GM10266 (cell line): ENCODE data around the gene CGNL1.

Source experiments
- DNase-seq: peaks from one replicate; pipeline ENCODE4 v3.0.0; 2012; ENCODE audit errors: extremely low spot score
- TF ChIP-seq, protein P1 (sequence below): IDR thresholded peaks from 2 replicates; pipeline ENCODE4 v1.5.1; 2012; ENCODE audit warnings: mild to moderate bottlenecking, low read depth; ENCODE audit not compliant: control insufficient read depth, insufficient read depth; ENCODE audit errors: missing control alignments

The CGNL1 gene

GRCh38 chr15:57549935-57550334 is 173.6 kb downstream of the CGNL1 start:
- TF ChIP-seq, protein P1, sequence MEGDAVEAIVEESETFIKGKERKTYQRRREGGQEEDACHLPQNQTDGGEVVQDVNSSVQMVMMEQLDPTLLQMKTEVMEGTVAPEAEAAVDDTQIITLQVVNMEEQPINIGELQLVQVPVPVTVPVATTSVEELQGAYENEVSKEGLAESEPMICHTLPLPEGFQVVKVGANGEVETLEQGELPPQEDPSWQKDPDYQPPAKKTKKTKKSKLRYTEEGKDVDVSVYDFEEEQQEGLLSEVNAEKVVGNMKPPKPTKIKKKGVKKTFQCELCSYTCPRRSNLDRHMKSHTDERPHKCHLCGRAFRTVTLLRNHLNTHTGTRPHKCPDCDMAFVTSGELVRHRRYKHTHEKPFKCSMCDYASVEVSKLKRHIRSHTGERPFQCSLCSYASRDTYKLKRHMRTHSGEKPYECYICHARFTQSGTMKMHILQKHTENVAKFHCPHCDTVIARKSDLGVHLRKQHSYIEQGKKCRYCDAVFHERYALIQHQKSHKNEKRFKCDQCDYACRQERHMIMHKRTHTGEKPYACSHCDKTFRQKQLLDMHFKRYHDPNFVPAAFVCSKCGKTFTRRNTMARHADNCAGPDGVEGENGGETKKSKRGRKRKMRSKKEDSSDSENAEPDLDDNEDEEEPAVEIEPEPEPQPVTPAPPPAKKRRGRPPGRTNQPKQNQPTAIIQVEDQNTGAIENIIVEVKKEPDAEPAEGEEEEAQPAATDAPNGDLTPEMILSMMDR: no peak
- DNase-seq: no peak

- DNase-seq: no peak
- TF ChIP-seq, protein P1: no peak
Observed at GRCh38 chr15:57550640-57551039, 174.3 kb downstream of the CGNL1 start.

GRCh38 chr15:57551715-57552677 is 175.7 kb downstream of the CGNL1 start:
- TF ChIP-seq, protein P1: no peak
- DNase-seq: no peak

DNA sequence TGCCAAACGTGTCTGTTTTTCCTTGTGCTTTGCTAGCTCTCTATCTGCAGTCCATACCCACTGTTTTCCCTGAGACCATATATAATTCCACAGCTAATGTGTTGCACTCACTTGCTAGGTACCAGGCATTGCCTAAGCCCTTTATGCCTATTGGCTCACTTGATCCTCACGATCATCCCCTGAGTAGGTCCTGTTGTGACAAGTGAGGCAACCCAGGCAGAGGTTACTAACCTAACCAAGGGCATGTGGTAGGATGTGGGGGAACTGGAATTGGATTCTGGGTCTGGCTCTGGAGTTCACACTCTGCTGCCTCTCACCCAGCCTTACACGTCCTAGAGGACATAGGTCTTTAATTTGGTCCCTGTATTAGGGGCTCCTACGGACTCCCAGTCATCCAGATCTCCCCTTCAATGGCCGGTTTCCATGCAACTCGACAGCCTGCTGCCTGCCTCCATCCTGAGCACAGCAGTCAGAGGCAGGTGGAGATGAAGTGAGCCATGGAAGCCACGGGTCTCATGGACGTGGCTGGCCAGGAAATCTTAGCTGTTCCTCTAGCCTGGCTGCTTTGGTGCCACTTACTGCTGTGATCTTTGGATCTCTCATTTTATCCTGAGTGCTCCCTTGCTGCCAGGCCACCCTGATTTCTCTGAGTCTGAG is 176.5 kb downstream of the CGNL1 start:
- DNase-seq: no peak
- TF ChIP-seq, protein P1: no peak

DNA sequence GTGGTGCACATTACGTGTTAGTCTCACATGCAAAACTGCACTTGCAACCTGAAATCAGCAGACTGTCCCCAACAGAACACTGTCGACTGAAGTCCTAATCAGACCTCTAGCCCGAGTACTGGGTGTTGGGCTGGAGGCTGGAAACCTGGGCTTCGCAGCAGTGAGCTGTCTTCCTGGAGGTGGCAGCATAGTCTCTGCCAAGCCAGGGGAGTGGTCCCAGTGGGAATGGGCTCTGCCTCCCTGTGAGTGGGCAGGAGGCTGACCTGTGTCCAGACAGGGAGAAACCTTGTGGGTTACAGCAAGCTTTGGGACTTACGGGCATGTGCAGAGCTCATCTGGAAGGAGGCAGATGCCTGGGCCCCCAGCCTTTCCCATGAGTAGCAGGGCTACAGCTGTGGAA is 177.2 kb downstream of the CGNL1 start:
- TF ChIP-seq, protein P1: no peak
- no peak for DNase-seq

- DNase-seq: no peak
- TF ChIP-seq, protein P1: no peak
Observed at GRCh38 chr15:57554063-57554811, 177.9 kb downstream of the CGNL1 start.

DNA sequence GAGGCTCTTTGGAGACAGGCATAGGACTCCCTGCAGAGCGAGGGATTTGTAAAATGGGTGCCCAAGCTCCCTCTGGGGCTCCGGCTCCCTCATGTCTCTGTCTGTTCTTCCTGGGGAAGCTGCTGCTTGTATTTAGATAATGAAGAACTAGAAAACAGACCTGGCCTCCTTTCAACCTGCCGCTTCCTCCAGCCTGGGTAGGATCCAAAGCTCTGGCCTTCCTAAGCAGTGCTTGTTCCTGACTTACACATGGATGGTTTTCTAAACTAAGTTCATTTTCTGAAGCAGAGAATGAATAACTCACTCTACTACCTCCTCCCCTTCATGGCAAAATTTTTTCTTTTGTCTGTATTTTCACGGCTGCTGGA is 178.5 kb downstream of the CGNL1 start:
- no peak for DNase-seq
- TF ChIP-seq, protein P1: no peak
